H1 (cell line): Measurements from ENCODE around the gene SCFD1. TPM values are rescaled to one million over a fixed set of nuclear protein-coding genes. Genes with fewer than 3 reads are reported as not detected.

Experiments used
- CTCF ChIA-PET: fragments of 300-600 bp; sonication (Branson Sonifier 250); formaldehyde crosslinking; loops from one replicate; lab custom pipeline; 2021; ENCODE audit not compliant: partially characterized antibody; lab: Charles Lee
- POLR2A ChIA-PET: fragments of 300-600 bp; sonication (Branson Sonifier 250); formaldehyde crosslinking; loops from one replicate; lab custom pipeline; 2021; ENCODE audit warnings: inconsistent platforms; ENCODE audit not compliant: partially characterized antibody; lab: Charles Lee
- DNase-seq, 2 experiments: peaks; one replicate each; pipeline versions ENCODE4 v3.0.0 to v3.0.0-alpha.2; 2010 to 2022; ENCODE audit warnings: low spot score in 2 of 2, low read depth in 1 of 2, mixed read lengths in 1 of 2
- FAIRE-seq: peaks from 2 replicates; lab custom pipeline; 2011; peaks lifted over from hg19 to GRCh38; lab: Jason Lieb, UNC
- H2AFZ ChIP-seq: 2 replicates; pipeline ENCODE4 v1.8.1; 2012; ENCODE audit warnings: low read length, inconsistent platforms
- H2AK5ac ChIP-seq: 2 replicates; pipeline ENCODE4 v1.6.1; 2013; ENCODE audit warnings: low read depth, low read length
- H2BK120ac ChIP-seq: replicated peaks from 2 replicates; pipeline ENCODE3; 2013; ENCODE audit warnings: low read depth, low read length, inconsistent platforms
- H2BK12ac ChIP-seq: 2 replicates; pipeline ENCODE4 v1.6.1; 2013; ENCODE audit warnings: low read depth, low read length
- H2BK15ac ChIP-seq: 2 replicates; pipeline ENCODE4 v1.6.1; 2013; ENCODE audit warnings: low read length
- H2BK20ac ChIP-seq: 2 replicates; pipeline ENCODE4 v1.6.1; 2013; ENCODE audit warnings: low read length
- H2BK5ac ChIP-seq: 2 replicates; pipeline ENCODE4 v1.6.1; 2013; ENCODE audit warnings: low read depth, low read length
- H3K14ac ChIP-seq: 2 replicates; pipeline ENCODE4 v1.6.1; 2013; ENCODE audit warnings: inconsistent platforms; ENCODE audit not compliant: insufficient read length
- H3K18ac ChIP-seq: 2 replicates; pipeline ENCODE4 v1.6.1; 2013; ENCODE audit warnings: low read length; ENCODE audit errors: extremely low read depth
- H3K23ac ChIP-seq: 2 replicates; pipeline ENCODE4 v1.6.1; 2013; ENCODE audit warnings: inconsistent platforms; ENCODE audit not compliant: insufficient read length
- H3K23me2 ChIP-seq: 2 replicates; pipeline ENCODE4 v1.6.1; 2013; ENCODE audit warnings: low read depth, low read length
- H3K27ac ChIP-seq: 2 replicates; pipeline ENCODE4 v1.6.1; 2011; ENCODE audit warnings: low read depth, low read length, inconsistent platforms
- H3K27me3 ChIP-seq, 4 experiments: replicated peaks in 1 of 4; 1 replicate in 1 of 4; 2 replicates in 3 of 4; pipeline versions ENCODE4 v1.6.1 to v1.8.1; 2011 to 2013; ENCODE audit warnings: low read length in 3 of 4, mild to moderate bottlenecking in 3 of 4, inconsistent platforms in 2 of 4, mixed read lengths in 2 of 4, moderate library complexity in 1 of 4; ENCODE audit not compliant: control insufficient read depth in 3 of 4, insufficient read depth in 3 of 4; ENCODE audit errors: extremely low read depth in 1 of 4
- H3K36me3 ChIP-seq, 4 experiments: 2 replicates each; pipeline versions ENCODE4 v1.6.1 to v1.8.1; 2011 to 2013; ENCODE audit warnings: mild to moderate bottlenecking in 4 of 4, low read length in 3 of 4, moderate library complexity in 2 of 4, control low read depth in 1 of 4, inconsistent platforms in 1 of 4; ENCODE audit not compliant: insufficient read depth in 4 of 4, control insufficient read depth in 2 of 4
- H3K4ac ChIP-seq: replicated peaks from 2 replicates; pipeline ENCODE3; 2013; ENCODE audit warnings: low read length, low read depth, mixed read lengths, inconsistent platforms; ENCODE audit not compliant: insufficient read length
- H3K4me1 ChIP-seq, 4 experiments: replicated peaks in 1 of 4; 1 replicate in 1 of 4; 2 replicates in 3 of 4; pipeline versions ENCODE4 v1.6.1 to v1.8.1; 2011 to 2013; ENCODE audit warnings: low read length in 3 of 4, inconsistent platforms in 2 of 4, mixed read lengths in 1 of 4; ENCODE audit not compliant: insufficient read depth in 4 of 4, control insufficient read depth in 3 of 4
- H3K4me2 ChIP-seq, 2 experiments: 2 replicates each; pipeline versions ENCODE4 v1.6.1 to v1.8.1; 2011 to 2013; ENCODE audit warnings: low read depth in 2 of 2, low read length in 2 of 2, control low read depth in 1 of 2, inconsistent platforms in 1 of 2, mild to moderate bottlenecking in 1 of 2; ENCODE audit not compliant: insufficient read depth in 1 of 2
- H3K4me3 ChIP-seq, 4 experiments: fragments of 200-600, 300-600 bp in 1 of 4; sonication (generic), shearing (Covaris generic), sonication (Bioruptor Twin) in 1 of 4; 2 replicates each; pipeline versions ENCODE4 v1.5.1 to v1.8.1; 2011 to 2016; ENCODE audit warnings: low read length in 4 of 4, low read depth in 3 of 4, control low read depth in 2 of 4, inconsistent platforms in 2 of 4, mild to moderate bottlenecking in 2 of 4, mixed read lengths in 1 of 4, moderate library complexity in 1 of 4; ENCODE audit not compliant: insufficient read depth in 2 of 4; ENCODE audit errors: extremely low read depth in 1 of 4
- H3K56ac ChIP-seq: replicated peaks from 2 replicates; pipeline ENCODE3; 2013; ENCODE audit warnings: low read depth, mild to moderate bottlenecking, mixed read lengths, low read length, inconsistent platforms; ENCODE audit not compliant: insufficient read length
- H3K79me1 ChIP-seq: 2 replicates; pipeline ENCODE4 v1.6.1; 2013; ENCODE audit warnings: low read depth, low read length, control low read depth
- H3K79me2 ChIP-seq, 2 experiments: 2 replicates each; pipeline versions ENCODE4 v1.6.1 to v1.8.1; 2012 to 2013; ENCODE audit warnings: low read length in 2 of 2, mild to moderate bottlenecking in 2 of 2, inconsistent platforms in 1 of 2; ENCODE audit not compliant: insufficient read depth in 2 of 2, control insufficient read depth in 1 of 2
- H3K9ac ChIP-seq, 4 experiments: replicated peaks in 1 of 4; 1 replicate in 1 of 4; 2 replicates in 3 of 4; pipeline versions ENCODE4 v1.6.1 to v1.8.1; 2011 to 2013; ENCODE audit warnings: low read depth in 3 of 4, low read length in 3 of 4, control low read depth in 2 of 4, mild to moderate bottlenecking in 2 of 4, moderate library complexity in 2 of 4, inconsistent platforms in 1 of 4; ENCODE audit errors: extremely low read depth in 1 of 4
- H3K9me3 ChIP-seq, 2 experiments: 2 replicates each; pipeline versions ENCODE4 v1.6.1 to v1.8.1; 2012 to 2013; ENCODE audit warnings: mild to moderate bottlenecking in 2 of 2, moderate library complexity in 2 of 2, control low read depth in 1 of 2, inconsistent platforms in 1 of 2, low read depth in 1 of 2, low read length in 1 of 2, mixed read lengths in 1 of 2; ENCODE audit not compliant: insufficient read depth in 2 of 2
- H4K20me1 ChIP-seq, 2 experiments: replicated peaks in 1 of 2; 2 replicates each; pipeline versions ENCODE3 to v1.8.1; 2011 to 2013; ENCODE audit warnings: inconsistent platforms in 2 of 2, low read length in 2 of 2, mild to moderate bottlenecking in 1 of 2; ENCODE audit not compliant: insufficient read depth in 2 of 2, control insufficient read depth in 1 of 2
- H4K5ac ChIP-seq: 2 replicates; pipeline ENCODE4 v1.6.1; 2013; ENCODE audit warnings: low read length, low read depth, mixed read lengths, inconsistent platforms; ENCODE audit not compliant: insufficient read length
- H4K8ac ChIP-seq: 2 replicates; pipeline ENCODE4 v1.8.0; 2013; ENCODE audit warnings: mild to moderate bottlenecking, moderate library complexity, low read length, inconsistent platforms; ENCODE audit not compliant: insufficient read depth; ENCODE audit errors: extremely low read depth
- H4K91ac ChIP-seq: replicated peaks from 2 replicates; pipeline ENCODE3; 2013; ENCODE audit warnings: low read length, mixed read lengths, inconsistent platforms; ENCODE audit not compliant: insufficient read length
- RAD21 ChIP-seq, 2 experiments: IDR thresholded peaks in 1 of 2; conservative IDR thresholded peaks in 1 of 2; 2 replicates each; pipeline ENCODE4 v1.6.1; 2011; ENCODE audit warnings: low read depth in 2 of 2, low read length in 2 of 2, improper control_type of control experiment in 1 of 2, inconsistent platforms in 1 of 2, mild to moderate bottlenecking in 1 of 2, moderate library complexity in 1 of 2
- SRF ChIP-seq: IDR thresholded peaks from 2 replicates; pipeline ENCODE4 v1.6.1; 2011; ENCODE audit warnings: mild to moderate bottlenecking, low read depth, low read length, moderate library complexity
- WGBS, 2 experiments: shearing (Covaris generic) in 1 of 2; methylation state at CpG; one replicate each; pipeline versions ENCODE4 v1.1.6 to v1.1.7; 2013 to 2015; ENCODE audit warnings: low lambda C conversion rate in 2 of 2, mixed read lengths in 2 of 2, inconsistent platforms in 1 of 2, low coverage in 1 of 2, missing lambda C conversion rate in 1 of 2; ENCODE audit not compliant: insufficient replicate concordance in 2 of 2, insufficient coverage in 1 of 2, insufficient read length in 1 of 2; ENCODE audit errors: extremely low coverage in 1 of 2, missing lambda C conversion rate in 1 of 2; 5-methylcytosine and 5-hydroxymethylcytosine counted together
- polyA plus RNA-seq, 7 experiments: library from polyadenylated mRNA; depleted of rRNA in 3 of 7; stranded (reverse) in 5 of 7; unstranded in 2 of 7; fragments of >200 nt in 5 of 7; fragments of 200-250 nt in 2 of 7; gene quantifications; 1 replicate in 5 of 7; 2 replicates in 1 of 7; 4 replicates in 1 of 7; pipeline versions ENCODE4 v1.2.1 to v1.2.3, GENCODE V29; 2011 to 2013; ENCODE audit warnings: missing spikeins in 2 of 7, mixed read lengths in 2 of 7
- total RNA-seq: library from RNA; stranded (reverse); fragmentation: NEBNext Ultra II Directional; extraction: Animal tissue kit (Norgen Biotek cat#: 25700); gene quantifications from 2 replicates; pipeline ENCODE4 v1.2.1, GENCODE V29; 2021
- TF ChIP-seq, protein P1 (sequence below): IDR thresholded peaks from 2 replicates; pipeline ENCODE4 v1.6.1; 2012; ENCODE audit warnings: inconsistent platforms
- TF ChIP-seq, protein P2 (sequence below), 3 experiments: IDR thresholded peaks; 1 replicate in 2 of 3; 2 replicates in 1 of 3; pipeline versions ENCODE4 v1.5.1 to v1.6.1; 2011; ENCODE audit warnings: low read length in 3 of 3, mild to moderate bottlenecking in 3 of 3, inconsistent platforms in 2 of 3, low read depth in 1 of 3, moderate library complexity in 1 of 3; ENCODE audit not compliant: insufficient read depth in 1 of 3; ENCODE audit errors: control extremely low read depth in 1 of 3

SCFD1 gene
- total and polyA plus RNA-seq, 2 of the 8 experiments (the other 6 are each of a cell fraction or from before 2014, with no cell fraction given): 32.8 to 64.5 TPM

DNA sequence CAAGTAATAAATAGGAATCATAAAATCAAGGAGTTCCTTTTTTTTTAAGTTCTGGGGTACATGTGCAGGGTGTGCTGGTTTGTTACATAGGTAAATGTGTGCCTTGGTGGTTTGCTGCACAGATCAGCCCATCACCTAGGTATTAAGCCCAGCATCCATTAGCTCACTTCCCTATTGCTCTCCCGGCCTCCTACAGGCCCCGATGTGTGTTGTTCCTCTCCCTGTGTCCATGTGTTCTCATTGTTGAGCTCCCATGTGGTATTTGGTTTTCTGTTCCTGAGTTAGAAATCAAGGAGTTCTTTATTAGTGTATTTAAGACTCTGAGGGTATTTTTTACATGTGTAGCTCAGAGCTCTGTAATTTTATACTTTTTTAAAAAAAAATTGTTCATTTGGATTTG, 86.0 kb downstream of the SCFD1 start:
- Histone ChIP-seq H3K4me3 (no peak overlapping the region), H3K4me1 (no peaks in the 10 kb centered on the region), H2BK12ac (no peak overlapping the region), H2AK5ac (no peak overlapping the region), H3K4me2 (no peak overlapping the region), H2BK15ac (no peak overlapping the region), H3K56ac (no peak overlapping the region), H4K5ac (no peak overlapping the region), H3K9ac (no peak overlapping the region), H3K79me2 (no peaks in the 10 kb centered on the region), H3K23ac (no peak overlapping the region), H4K91ac (no peak overlapping the region), H2BK20ac (no peak overlapping the region), H3K23me2 (no peaks in the 10 kb centered on the region), H2BK120ac (no peak overlapping the region)
- FAIRE-seq: no peak
- POLR2A ChIA-PET: interaction anchor here (0.6 kb wide), 1 partner anchor 145 kb away, joined by 3 read pairs; no protein-coding TSS in a partner anchor
- WGBS, 2 experiments: 81% methylated on average over 2 of the region's 2 CpGs; no CpG with 5 or more reads in 1 of the 2 experiments
- CTCF ChIA-PET: interaction anchor here (1.0 to 2.1 kb wide), 4 partner anchors 9 to 52 kb away, joined by 3 to 6 read pairs (median 4); no protein-coding TSS in a partner anchor
- TF ChIP-seq, protein P1, sequence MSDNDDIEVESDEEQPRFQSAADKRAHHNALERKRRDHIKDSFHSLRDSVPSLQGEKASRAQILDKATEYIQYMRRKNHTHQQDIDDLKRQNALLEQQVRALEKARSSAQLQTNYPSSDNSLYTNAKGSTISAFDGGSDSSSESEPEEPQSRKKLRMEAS: 0 out of 2 replicates have a peak, but pooled peaks have one; percentile 14
- TF ChIP-seq, protein P2, sequence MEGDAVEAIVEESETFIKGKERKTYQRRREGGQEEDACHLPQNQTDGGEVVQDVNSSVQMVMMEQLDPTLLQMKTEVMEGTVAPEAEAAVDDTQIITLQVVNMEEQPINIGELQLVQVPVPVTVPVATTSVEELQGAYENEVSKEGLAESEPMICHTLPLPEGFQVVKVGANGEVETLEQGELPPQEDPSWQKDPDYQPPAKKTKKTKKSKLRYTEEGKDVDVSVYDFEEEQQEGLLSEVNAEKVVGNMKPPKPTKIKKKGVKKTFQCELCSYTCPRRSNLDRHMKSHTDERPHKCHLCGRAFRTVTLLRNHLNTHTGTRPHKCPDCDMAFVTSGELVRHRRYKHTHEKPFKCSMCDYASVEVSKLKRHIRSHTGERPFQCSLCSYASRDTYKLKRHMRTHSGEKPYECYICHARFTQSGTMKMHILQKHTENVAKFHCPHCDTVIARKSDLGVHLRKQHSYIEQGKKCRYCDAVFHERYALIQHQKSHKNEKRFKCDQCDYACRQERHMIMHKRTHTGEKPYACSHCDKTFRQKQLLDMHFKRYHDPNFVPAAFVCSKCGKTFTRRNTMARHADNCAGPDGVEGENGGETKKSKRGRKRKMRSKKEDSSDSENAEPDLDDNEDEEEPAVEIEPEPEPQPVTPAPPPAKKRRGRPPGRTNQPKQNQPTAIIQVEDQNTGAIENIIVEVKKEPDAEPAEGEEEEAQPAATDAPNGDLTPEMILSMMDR (IDR thresholded peaks at IDR 0.05; ENCODE audit: control extremely low read depth in 1 of 3, insufficient read depth in 1 of 3, low read depth in 1 of 3, low read length in 3 of 3): peak in 1 of 3 experiments; percentile 4; a peak in 1 of 4 replicates
- TF ChIP-seq SRF (no peak), RAD21 (IDR thresholded peaks at IDR 0.05 in 1 of 2, conservative IDR thresholded peaks at IDR 0.05 in 1 of 2; ENCODE audit: low read depth in 2 of 2, low read length in 2 of 2) (peak in 1 of 2 experiments; percentile 14; a peak in 1 of 4 replicates)
- TF ChIP-seq, all 59 proteins: peak for 3
- H2BK5ac ChIP-seq: no peak overlapping the region
- peaks cover 0 to 26% (median 2%) of the 10 kb centered on the region in 4 experiments; a peak in 4 of 8 replicates for H3K36me3 ChIP-seq
- H3K18ac ChIP-seq: no peak overlapping the region
- H3K27ac ChIP-seq: no peak overlapping the region
- H3K14ac ChIP-seq: no peak overlapping the region
- no peaks in the 10 kb centered on the region for H3K79me1 ChIP-seq
- no peaks in the 10 kb centered on the region for H4K20me1 ChIP-seq
- no peak overlapping the region for H4K8ac ChIP-seq
- H3K4ac ChIP-seq: no peak overlapping the region
- H2AFZ ChIP-seq: no peak overlapping the region
- no peaks in the 10 kb centered on the region for H3K9me3 ChIP-seq
- DNase-seq: no peak
- no peaks in the 10 kb centered on the region for H3K27me3 ChIP-seq
